RPMI7951 (cell line): ENCODE data around the gene MSTN. TPM values are rescaled to one million over a fixed set of nuclear protein-coding genes. Genes with fewer than 3 reads are reported as not detected.

Source experiments
- DNase-seq: peaks from one replicate; pipeline ENCODE4 v3.0.0-alpha.2; 2012; ENCODE audit warnings: low read depth
- total RNA-seq: library from RNA; depleted of rRNA; stranded (reverse); fragments of >200 nt; shearing (Covaris generic); gene quantifications from 2 replicates; pipeline ENCODE4 v1.2.3, GENCODE V29; 2014; rRNA removed

MSTN gene
- total RNA-seq: not detected in 2 replicates

- DNase-seq: no peak
Observed at GRCh38 chr2:190062601-190063000, at the start of gene MSTN. Gene MSTN, minus strand, starts transcription at chr2:190062729. Its CDS starts 133 bp downstream, at chr2:190062596.

- no peak for DNase-seq
Observed at GRCh38 chr2:190111166-190111565, 48.6 kb upstream of the MSTN start.

GRCh38 chr2:190110699-190111098 lies 48.2 kb upstream of the MSTN start:
- no peak for DNase-seq

- no peak for DNase-seq
Observed at GRCh38 chr2:190110131-190110530, 47.6 kb upstream of the MSTN start.

- no peak for DNase-seq
Observed at GRCh38 chr2:190107409-190107808, 44.9 kb upstream of the MSTN start.

GRCh38 chr2:190106783-190107182 lies 44.3 kb upstream of the MSTN start:
- DNase-seq: no peak

DNA sequence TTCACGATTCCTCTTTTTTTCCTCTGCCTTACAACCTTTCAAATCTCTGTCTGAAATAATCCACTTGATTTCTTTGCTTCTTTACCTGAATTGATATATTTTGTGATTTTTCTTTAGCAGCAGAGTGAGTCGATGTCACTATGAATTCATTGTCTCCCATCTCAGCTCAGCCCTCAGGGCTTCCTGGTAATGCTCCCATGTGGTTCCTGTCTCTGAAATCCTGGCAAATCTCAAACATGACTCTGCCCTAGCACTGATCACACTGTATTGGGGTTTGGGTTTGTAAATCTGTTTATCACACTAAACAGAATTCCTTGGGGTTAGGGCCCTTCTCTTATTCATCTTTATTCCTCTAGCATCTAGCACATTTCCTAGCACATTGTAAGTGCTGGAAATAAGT lies 43.0 kb upstream of the MSTN start:
- peak; percentile 36 for DNase-seq

DNA sequence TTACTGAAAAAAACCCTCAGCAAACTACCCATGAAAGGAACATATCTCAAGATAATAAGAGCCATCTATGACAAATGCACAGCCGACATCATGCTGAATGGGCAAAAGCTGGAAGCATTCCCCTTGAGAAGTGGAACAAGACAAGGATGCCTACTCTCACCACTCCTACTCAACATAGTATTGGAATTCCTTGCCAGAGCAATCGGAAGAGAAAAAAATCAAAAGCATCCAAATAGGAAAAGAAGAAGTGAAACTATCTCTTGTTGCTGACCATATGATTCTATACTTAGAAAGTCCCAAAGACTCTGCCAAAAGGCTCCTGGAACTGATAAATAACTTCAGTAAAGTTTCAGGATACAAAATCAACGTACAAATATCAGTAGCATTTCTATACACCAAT lies 40.6 kb upstream of the MSTN start:
- DNase-seq: no peak

- no peak for DNase-seq
Observed at GRCh38 chr2:190099890-190100697, 37.6 kb upstream of the MSTN start.

DNA sequence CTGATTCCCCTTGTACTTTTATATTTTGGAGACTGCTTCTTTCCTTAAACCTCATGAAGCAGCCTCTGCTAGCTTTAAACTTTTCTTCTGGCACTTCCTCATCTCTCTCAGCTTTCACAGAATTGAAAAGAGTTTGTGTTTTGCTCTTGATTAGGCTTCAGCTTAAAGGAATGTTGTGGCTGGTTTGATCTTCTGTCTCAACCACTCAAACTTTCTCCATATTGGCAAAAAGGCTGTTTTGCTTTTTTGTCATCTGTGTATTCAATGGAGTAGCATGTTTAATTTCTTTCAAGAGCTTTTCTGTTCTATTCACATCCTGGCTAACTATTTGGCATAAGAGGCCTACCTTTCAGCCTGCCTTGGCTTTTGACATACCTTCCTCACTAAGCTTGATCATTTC lies 36.3 kb upstream of the MSTN start:
- no peak for DNase-seq

GRCh38 chr2:190097115-190097514 lies 34.6 kb upstream of the MSTN start:
- no peak for DNase-seq

- DNase-seq: no peak
Observed at GRCh38 chr2:190094316-190094871, 31.9 kb upstream of the MSTN start.

DNA sequence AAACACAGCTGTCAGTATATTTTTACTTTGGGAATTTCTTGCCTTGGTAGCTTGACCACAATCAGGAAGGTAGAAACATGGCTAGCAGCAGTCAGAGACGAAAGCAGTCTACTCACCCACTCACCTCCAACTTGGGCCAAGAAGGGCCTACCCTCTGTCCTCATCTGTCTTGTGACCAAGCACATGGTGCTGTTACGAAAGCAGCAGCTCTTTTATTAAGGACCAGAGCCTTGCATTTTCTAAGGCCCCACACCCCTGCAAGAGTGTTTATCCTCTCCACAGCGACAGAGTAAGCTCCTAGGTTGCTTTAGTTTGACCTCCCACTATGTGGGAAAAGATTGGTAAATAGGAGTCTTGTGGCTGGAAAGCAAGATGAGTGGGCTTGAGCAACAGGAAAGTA lies 31.3 kb upstream of the MSTN start:
- no peak for DNase-seq

- no peak for DNase-seq
Observed at GRCh38 chr2:190090148-190090547, 27.6 kb upstream of the MSTN start.

DNA sequence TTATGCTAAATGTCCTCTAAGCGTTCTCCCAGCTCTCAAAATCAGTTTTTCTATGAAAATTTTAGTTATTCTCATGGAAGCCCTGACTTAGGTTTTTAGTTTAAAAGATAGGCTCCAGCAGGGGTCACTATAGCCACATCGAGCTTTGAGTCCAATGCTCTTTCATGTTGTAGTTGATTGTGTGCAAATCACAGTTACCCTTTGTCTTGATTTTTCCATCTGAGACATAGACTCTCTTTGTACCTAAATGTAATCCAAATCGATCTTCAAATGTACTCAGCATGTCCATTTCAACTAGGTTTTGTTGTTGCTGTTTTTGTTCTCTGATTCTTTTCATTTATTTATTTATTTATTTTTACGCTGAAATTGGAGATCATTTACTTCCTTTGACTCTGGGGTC lies 26.4 kb upstream of the MSTN start:
- DNase-seq: peak; percentile 65

- DNase-seq: no peak
Observed at GRCh38 chr2:190084704-190085103, 22.2 kb upstream of the MSTN start.

DNA sequence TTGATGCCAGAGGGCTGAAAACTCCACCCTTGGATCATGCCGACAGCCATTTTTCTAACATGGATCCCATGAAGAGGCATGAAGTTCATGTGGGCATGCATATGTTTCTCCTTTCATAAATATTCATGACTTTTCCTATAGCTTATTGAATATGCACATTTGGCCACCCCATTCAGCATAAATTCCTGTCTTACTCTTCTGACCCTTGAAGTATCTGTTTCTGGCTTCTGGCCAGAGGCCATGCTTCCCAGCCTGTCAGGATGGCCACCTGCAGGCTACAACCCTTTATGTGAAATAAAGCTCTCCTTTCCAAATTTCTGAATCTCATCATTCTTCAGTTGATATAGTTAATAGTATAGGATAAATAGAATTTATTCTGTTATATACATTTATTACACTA lies 19.6 kb upstream of the MSTN start:
- DNase-seq: no peak

DNA sequence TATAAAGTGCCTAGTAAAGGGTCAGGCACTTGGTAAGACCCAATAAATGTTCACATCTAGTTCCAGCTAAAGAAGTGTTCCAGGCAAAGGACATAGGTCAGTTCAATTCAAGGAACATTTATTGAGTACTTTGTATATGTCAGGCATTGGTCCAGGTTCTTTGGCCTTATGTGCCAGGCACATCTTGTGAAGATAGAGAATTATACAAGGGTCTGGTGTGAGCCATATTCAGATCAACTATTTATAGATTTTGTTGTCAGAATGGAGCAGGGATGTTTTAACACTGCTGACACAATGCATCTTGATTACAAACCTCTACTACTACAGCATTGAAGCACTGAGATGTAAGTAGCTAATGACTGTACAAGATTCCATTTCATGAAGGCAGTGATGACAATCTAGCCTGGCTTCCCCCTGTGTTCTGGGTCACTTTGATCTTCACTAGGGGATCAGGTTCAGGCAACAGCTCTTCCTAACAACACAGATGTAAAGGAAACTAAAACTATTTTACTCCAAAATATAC lies 18.1 kb upstream of the MSTN start:
- DNase-seq: no peak

GRCh38 chr2:190079160-190079559 lies 16.6 kb upstream of the MSTN start:
- no peak for DNase-seq

DNA sequence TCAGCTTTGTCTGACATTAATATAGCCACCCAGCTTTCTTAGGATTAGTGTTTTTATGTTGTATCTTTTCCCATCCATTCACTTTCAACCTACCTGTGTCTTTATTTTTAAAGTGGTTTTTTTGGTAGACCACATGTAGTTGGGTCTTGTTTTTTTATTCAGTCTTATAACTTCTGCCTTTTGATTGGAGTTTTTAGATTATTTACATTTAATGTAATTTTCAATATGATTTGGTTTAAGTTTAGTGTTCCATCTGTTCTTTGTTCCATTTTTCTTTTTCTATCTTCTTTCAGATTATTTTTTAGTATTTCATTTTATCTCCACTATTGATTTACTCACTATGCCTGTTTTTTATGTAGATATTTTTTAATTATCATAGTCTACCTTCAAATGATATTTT lies 13.1 kb upstream of the MSTN start:
- DNase-seq: no peak

DNA sequence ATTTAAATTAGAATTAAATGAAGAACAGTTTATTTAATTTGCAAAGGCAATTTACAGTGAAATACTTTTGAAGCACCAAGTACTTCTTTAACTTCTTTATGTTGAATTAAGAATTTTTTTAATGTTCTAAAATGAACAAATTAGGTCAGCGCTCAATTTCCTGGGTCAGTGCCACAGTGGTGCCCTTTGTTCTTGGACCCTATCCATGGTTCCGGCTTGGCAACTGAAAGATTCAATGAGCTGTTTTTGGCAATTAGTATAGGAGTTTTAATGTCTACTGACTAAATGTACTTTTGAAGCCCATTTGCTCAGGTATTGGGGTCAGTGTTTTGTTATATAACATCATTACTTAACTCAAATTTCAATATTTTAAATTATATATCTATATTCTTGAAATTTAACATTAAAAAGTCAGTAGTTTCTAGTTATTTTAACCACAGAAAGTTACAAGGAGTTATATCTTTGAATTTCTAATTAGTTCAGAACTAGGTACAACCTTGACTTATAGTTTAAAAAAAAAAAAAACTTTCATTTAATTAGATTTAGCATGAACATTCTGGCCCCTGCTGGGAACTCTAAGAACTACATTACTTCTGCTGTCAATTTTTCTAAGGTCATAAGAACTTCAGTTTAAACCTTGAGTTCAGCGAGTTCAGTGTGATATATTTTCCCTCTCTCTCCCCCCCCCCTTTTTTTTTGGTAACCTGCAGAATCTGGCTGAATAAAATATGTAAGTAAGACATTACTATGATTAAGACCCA lies 7.6 kb upstream of the MSTN start:
- DNase-seq: peak; percentile 62

DNA sequence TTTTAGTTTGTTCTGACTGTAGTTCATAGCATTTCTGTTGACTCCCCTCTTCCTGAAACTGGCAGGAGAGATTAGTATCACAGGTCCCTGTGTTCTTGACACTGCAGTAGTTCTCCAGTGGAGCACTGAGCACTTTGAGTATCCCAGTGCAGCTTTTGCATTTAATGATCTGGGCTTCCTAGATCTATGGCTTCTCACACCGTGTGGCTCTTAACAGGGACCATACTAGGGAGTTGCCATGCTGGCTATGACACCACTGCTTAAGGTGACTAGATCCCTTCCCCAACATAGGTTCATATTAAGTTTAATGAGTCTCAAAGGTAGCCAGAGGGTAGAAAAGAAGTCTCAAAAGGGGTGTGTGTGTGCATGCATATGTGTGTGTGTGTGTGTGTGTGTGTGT lies 6.2 kb upstream of the MSTN start:
- no peak for DNase-seq

DNA sequence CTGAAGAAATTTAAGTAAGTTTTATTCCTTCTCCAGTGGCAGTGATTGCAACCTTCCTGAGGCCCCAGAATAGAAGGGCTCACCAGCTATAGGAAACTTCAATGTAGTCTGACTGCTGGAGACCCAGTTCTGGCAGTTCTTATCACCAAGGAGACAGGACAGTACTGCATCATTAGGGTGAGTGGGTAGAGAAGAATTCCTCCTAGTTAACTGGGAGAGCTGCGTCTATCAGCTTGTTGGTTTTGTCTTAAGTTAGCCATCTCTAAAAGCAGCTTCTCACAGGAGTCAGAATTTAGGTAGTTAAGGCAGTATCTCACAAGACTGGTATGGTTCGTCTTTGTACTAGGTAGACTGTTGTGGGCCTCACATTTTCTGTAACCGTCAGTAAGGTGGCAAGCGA lies 3.3 kb upstream of the MSTN start:
- DNase-seq: no peak
